ENCODE results near the gene HAUS6. TPM values are rescaled to one million over a fixed set of nuclear protein-coding genes. Genes with fewer than 3 reads are reported as not detected.
"Not testable (repeated sequence)": the region's sequence is repeated elsewhere in the genome, so short reads cannot be mapped to it uniquely, and the experiment has no call there.

The HAUS6 gene
- total RNA-seq, 1 donor from 2014 or later: 16.0 TPM

DNA sequence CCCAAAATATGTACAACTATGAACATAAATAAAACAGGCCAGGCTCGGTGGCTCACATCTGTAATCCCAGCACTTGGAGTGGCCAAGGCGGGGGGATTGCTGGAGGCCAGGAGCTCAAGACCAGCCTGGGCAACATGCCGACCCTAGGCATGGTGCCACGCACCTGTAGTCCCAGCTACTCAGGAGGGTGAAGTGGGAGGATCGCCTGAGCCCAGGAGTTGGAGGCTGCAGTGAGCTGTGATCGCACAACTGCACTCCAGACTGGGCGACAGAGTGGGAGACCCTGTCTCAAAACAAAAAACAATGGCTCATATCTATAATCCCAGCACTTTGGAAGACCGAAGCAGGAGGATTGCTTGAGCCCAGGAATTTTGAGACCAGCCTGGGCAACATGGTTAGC lies 1.5 kb downstream of the HAUS6 start:
- Histone ChIP-seq H3K4me1 (ENCODE audit: insufficient read depth, low read length) (no peaks in the 10 kb centered on the region), H3K36me3 (ENCODE audit: insufficient read depth, low read length) (no peaks in the 10 kb centered on the region), H4K20me1 (ENCODE audit: insufficient read depth, low read length) (no peaks in the 10 kb centered on the region), H2AFZ (ENCODE audit: low read depth, low read length) (no peak overlapping the region), H3K27ac (ENCODE audit: low read depth, low read length) (no peak overlapping the region), H3K9ac (ENCODE audit: low read length) (peak overlapping the region; percentile 88), H3K4me2 (ENCODE audit: low read length) (peak overlapping the region; percentile 86), H3K79me2 (ENCODE audit: insufficient read depth, low read length) (peaks cover 59% of the 10 kb centered on the region), H3K4me3 (ENCODE audit: insufficient read depth, low read depth, low read length) (peak overlapping the region; percentile 89), H3K27me3 (ENCODE audit: insufficient read depth, low read length) (no peaks in the 10 kb centered on the region), H3K9me3 (ENCODE audit: insufficient read depth, low read depth, low read length) (no peaks in the 10 kb centered on the region)
- H3K4me1 Mint-ChIP-seq (ENCODE audit: low read depth, unreplicated experiment): peaks cover 8% of the 10 kb centered on the region
- H3K4me3 Mint-ChIP-seq (ENCODE audit: unreplicated experiment): peak overlapping the region; percentile 97
- peak overlapping the region; percentile 72 for H3K27ac Mint-ChIP-seq (ENCODE audit: unreplicated experiment)
- no peaks in the 10 kb centered on the region for H3K9me3 Mint-ChIP-seq (ENCODE audit: unreplicated experiment)
- H3K27me3 Mint-ChIP-seq (ENCODE audit: low read depth, unreplicated experiment): no peaks in the 10 kb centered on the region
- no peak for TF ChIP-seq EZH2 (IDR thresholded peaks at IDR 0.05; ENCODE audit: insufficient read depth, low read length)
- TF ChIP-seq, protein P1, sequence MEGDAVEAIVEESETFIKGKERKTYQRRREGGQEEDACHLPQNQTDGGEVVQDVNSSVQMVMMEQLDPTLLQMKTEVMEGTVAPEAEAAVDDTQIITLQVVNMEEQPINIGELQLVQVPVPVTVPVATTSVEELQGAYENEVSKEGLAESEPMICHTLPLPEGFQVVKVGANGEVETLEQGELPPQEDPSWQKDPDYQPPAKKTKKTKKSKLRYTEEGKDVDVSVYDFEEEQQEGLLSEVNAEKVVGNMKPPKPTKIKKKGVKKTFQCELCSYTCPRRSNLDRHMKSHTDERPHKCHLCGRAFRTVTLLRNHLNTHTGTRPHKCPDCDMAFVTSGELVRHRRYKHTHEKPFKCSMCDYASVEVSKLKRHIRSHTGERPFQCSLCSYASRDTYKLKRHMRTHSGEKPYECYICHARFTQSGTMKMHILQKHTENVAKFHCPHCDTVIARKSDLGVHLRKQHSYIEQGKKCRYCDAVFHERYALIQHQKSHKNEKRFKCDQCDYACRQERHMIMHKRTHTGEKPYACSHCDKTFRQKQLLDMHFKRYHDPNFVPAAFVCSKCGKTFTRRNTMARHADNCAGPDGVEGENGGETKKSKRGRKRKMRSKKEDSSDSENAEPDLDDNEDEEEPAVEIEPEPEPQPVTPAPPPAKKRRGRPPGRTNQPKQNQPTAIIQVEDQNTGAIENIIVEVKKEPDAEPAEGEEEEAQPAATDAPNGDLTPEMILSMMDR (IDR thresholded peaks at IDR 0.05; ENCODE audit: insufficient read depth, low read depth, low read length): no peak
- FAIRE-seq (no peak), DNase-seq (ENCODE audit: low read depth) (no peak)
- H3K36me3 Mint-ChIP-seq (ENCODE audit: low read depth, unreplicated experiment): no peaks in the 10 kb centered on the region

DNA sequence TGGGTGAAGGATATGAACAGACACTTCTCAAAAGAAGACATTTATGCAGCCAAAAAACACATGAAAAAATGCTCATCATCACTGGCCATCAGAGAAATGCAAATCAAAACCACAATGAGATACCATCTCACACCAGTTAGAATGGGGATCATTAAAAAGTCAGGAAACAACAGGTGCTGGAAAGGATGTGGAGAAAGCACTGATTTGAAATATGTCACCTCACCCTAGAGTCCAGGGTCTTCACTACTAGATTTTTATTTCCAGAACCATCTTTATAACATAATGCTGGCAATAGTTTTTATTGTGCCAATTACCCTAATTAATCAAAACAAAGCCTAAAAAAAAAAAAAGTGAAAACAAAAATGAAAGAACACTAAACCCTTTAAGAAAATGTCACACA lies 5.3 kb downstream of the HAUS6 start:
- not testable (repeated sequence) for H3K27ac ChIP-seq (ENCODE audit: low read depth, low read length); H3K4me3 ChIP-seq (ENCODE audit: insufficient read depth, low read depth, low read length); H3K9me3 ChIP-seq (ENCODE audit: insufficient read depth, low read depth, low read length); DNase-seq (ENCODE audit: low read depth); H3K9ac ChIP-seq (ENCODE audit: low read length); H3K4me1 Mint-ChIP-seq (ENCODE audit: low read depth, unreplicated experiment); H3K4me3 Mint-ChIP-seq (ENCODE audit: unreplicated experiment); H3K27ac Mint-ChIP-seq (ENCODE audit: unreplicated experiment); H3K9me3 Mint-ChIP-seq (ENCODE audit: unreplicated experiment); H3K27me3 ChIP-seq (ENCODE audit: insufficient read depth, low read length); H3K4me1 ChIP-seq (ENCODE audit: insufficient read depth, low read length); H3K27me3 Mint-ChIP-seq (ENCODE audit: low read depth, unreplicated experiment); H2AFZ ChIP-seq (ENCODE audit: low read depth, low read length); H3K4me2 ChIP-seq (ENCODE audit: low read length); H3K36me3 Mint-ChIP-seq (ENCODE audit: low read depth, unreplicated experiment); FAIRE-seq; H4K20me1 ChIP-seq (ENCODE audit: insufficient read depth, low read length)
- Histone ChIP-seq H3K36me3 (ENCODE audit: insufficient read depth, low read length) (peaks cover 20% of the 10 kb centered on the region), H3K79me2 (ENCODE audit: insufficient read depth, low read length) (peaks cover 64% of the 10 kb centered on the region)

DNA sequence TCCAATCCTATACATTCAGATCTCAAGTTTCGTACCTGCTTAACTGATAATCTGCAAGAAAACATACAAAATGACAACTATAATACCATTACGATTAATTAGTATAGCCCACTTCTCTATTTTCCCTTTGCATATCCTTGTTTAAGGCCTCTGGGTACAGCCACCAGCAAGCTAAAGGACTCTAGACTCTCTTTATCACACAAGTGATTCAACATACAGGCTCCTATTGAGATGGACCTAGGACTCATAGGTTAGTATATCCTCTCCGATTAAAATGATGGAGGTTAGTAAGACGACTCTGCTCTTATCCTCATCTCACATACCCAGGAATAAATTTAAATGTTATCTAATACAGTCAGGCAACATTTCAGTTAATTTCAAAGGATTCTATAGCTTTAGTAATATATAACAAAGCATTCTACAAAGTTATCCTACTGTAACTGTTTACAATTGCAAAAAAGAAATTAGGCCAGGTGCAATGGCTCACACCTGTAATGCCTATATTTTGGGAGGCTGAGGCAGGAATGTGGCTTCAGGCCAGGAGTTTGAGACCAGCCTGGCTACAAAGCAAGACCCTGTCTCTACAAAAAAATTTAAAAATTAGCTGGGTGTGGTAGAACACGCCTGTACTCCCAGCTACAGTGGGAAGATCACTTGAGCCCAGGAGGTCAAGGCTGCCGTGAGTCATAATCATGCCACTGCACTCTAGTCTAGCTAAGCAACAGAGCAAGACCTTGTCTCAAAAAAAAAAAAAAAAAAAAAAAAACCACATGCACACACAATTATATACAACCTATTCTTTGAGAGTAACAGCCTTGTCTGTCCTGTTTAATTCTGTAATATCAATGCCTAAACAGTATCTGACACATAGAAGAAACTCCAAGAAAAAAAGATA lies 15.4 kb downstream of the HAUS6 start:
- H3K27ac ChIP-seq (ENCODE audit: low read depth, low read length): no peak overlapping the region
- H2AFZ ChIP-seq (ENCODE audit: low read depth, low read length): no peak overlapping the region
- no peaks in the 10 kb centered on the region for H3K79me2 ChIP-seq (ENCODE audit: insufficient read depth, low read length)
- no peaks in the 10 kb centered on the region for H3K27me3 Mint-ChIP-seq (ENCODE audit: low read depth, unreplicated experiment)
- no peaks in the 10 kb centered on the region for H3K9me3 ChIP-seq (ENCODE audit: insufficient read depth, low read depth, low read length)
- DNase-seq (ENCODE audit: low read depth) (peak; percentile 42), FAIRE-seq (no peak)
- peaks cover 4% of the 10 kb centered on the region for H3K4me1 Mint-ChIP-seq (ENCODE audit: low read depth, unreplicated experiment)
- no peaks in the 10 kb centered on the region for H3K27me3 ChIP-seq (ENCODE audit: insufficient read depth, low read length)
- TF ChIP-seq EZH2 (IDR thresholded peaks at IDR 0.05; ENCODE audit: insufficient read depth, low read length): no peak
- TF ChIP-seq, protein P1 (IDR thresholded peaks at IDR 0.05; ENCODE audit: insufficient read depth, low read depth, low read length): no peak
- peaks cover 37% of the 10 kb centered on the region for H3K36me3 ChIP-seq (ENCODE audit: insufficient read depth, low read length)
- H3K4me3 Mint-ChIP-seq (ENCODE audit: unreplicated experiment): no peak overlapping the region
- no peak overlapping the region for H3K4me3 ChIP-seq (ENCODE audit: insufficient read depth, low read depth, low read length)
- no peaks in the 10 kb centered on the region for H3K36me3 Mint-ChIP-seq (ENCODE audit: low read depth, unreplicated experiment)
- H3K4me2 ChIP-seq (ENCODE audit: low read length): no peak overlapping the region
- no peaks in the 10 kb centered on the region for H3K4me1 ChIP-seq (ENCODE audit: insufficient read depth, low read length)
- no peak overlapping the region for H3K27ac Mint-ChIP-seq (ENCODE audit: unreplicated experiment)
- H3K9me3 Mint-ChIP-seq (ENCODE audit: unreplicated experiment): no peaks in the 10 kb centered on the region
- H3K9ac ChIP-seq (ENCODE audit: low read length): no peak overlapping the region
- no peaks in the 10 kb centered on the region for H4K20me1 ChIP-seq (ENCODE audit: insufficient read depth, low read length)
